ENCODE results near the gene ACTG1.

The ACTG1 gene

GRCh38 chr17:81479175-81480071 is 33.2 kb downstream of the ACTG1 start:
- DNase-seq = no peak

GRCh38 chr17:81478119-81478518 is 34.5 kb downstream of the ACTG1 start:
- no peak for DNase-seq

GRCh38 chr17:81477173-81477572 is 35.4 kb downstream of the ACTG1 start:
- no peak for DNase-seq

- no peak for DNase-seq
Observed at GRCh38 chr17:81476635-81477034, 36.0 kb downstream of the ACTG1 start.

GRCh38 chr17:81476097-81476496 is 36.5 kb downstream of the ACTG1 start:
- no peak for DNase-seq

- DNase-seq = no peak
Observed at GRCh38 chr17:81474958-81475357, 37.6 kb downstream of the ACTG1 start.

- no peak for DNase-seq
Observed at GRCh38 chr17:81473019-81473418, 39.6 kb downstream of the ACTG1 start.

- DNase-seq = no peak
Observed at GRCh38 chr17:81471818-81472456, 40.7 kb downstream of the ACTG1 start.

- no peak for DNase-seq
Observed at GRCh38 chr17:81470944-81471817, 41.4 kb downstream of the ACTG1 start.

GRCh38 chr17:81470270-81470943 is 42.2 kb downstream of the ACTG1 start:
- no peak for DNase-seq

- DNase-seq = no peak
Observed at GRCh38 chr17:81469266-81469665, 43.3 kb downstream of the ACTG1 start.

- DNase-seq = no peak
Observed at GRCh38 chr17:81468770-81469121, 43.9 kb downstream of the ACTG1 start.

- DNase-seq = no peak
Observed at GRCh38 chr17:81468111-81468769, 44.4 kb downstream of the ACTG1 start.

- DNase-seq = no peak
Observed at GRCh38 chr17:81466564-81467472, 45.8 kb downstream of the ACTG1 start.

- DNase-seq = no peak
Observed at GRCh38 chr17:81465910-81466309, 46.7 kb downstream of the ACTG1 start.

GRCh38 chr17:81464586-81464985 is 48.0 kb downstream of the ACTG1 start:
- no peak for DNase-seq

- DNase-seq = no peak
Observed at GRCh38 chr17:81463506-81463905, 49.1 kb downstream of the ACTG1 start.

- no peak for DNase-seq
Observed at GRCh38 chr17:81462506-81463125, 50.0 kb downstream of the ACTG1 start.

GRCh38 chr17:81461607-81462500 is 50.7 kb downstream of the ACTG1 start:
- no peak for DNase-seq

All from NCI-H2081 treated with DMSO at 0.1 percent for 48 hours (cell line).